Sigmoid colon (tissue), 4 donors: ENCODE results near the gene MMP17.

Experiments used
- EP300 ChIP-seq, 4 donors: sonication (generic); formaldehyde crosslinking; IDR thresholded peaks; one replicate each; pipeline ENCODE4 v1.6.1; 2017; ENCODE audit warnings: antibody characterized with exemption in 4 of 4
- POLR2A ChIP-seq, 2 donors: fragments of 450-650 bp; IDR thresholded peaks; one replicate each; pipeline ENCODE4 v1.6.1; 2016; ENCODE audit warnings: antibody characterized with exemption in 2 of 2, mild to moderate bottlenecking in 2 of 2, moderate library complexity in 2 of 2
- POLR2AphosphoS5 ChIP-seq, 4 donors: sonication (generic); formaldehyde crosslinking; IDR thresholded peaks; one replicate each; pipeline ENCODE4 v1.6.1; 2017; ENCODE audit warnings: antibody characterized with exemption in 4 of 4
- TF ChIP-seq, protein P1 (sequence below), 4 experiments: fragments of 450-650 bp in 3 of 4; fragments of 200-600 bp in 1 of 4; IDR thresholded peaks; one replicate each; pipeline ENCODE4 v1.5.1; 2016 to 2019; ENCODE audit warnings: antibody characterized with exemption in 4 of 4, mild to moderate bottlenecking in 3 of 4, moderate library complexity in 2 of 4

- TF ChIP-seq, protein P1, sequence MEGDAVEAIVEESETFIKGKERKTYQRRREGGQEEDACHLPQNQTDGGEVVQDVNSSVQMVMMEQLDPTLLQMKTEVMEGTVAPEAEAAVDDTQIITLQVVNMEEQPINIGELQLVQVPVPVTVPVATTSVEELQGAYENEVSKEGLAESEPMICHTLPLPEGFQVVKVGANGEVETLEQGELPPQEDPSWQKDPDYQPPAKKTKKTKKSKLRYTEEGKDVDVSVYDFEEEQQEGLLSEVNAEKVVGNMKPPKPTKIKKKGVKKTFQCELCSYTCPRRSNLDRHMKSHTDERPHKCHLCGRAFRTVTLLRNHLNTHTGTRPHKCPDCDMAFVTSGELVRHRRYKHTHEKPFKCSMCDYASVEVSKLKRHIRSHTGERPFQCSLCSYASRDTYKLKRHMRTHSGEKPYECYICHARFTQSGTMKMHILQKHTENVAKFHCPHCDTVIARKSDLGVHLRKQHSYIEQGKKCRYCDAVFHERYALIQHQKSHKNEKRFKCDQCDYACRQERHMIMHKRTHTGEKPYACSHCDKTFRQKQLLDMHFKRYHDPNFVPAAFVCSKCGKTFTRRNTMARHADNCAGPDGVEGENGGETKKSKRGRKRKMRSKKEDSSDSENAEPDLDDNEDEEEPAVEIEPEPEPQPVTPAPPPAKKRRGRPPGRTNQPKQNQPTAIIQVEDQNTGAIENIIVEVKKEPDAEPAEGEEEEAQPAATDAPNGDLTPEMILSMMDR (IDR thresholded peaks at IDR 0.05): no peak
- TF ChIP-seq POLR2A (IDR thresholded peaks at IDR 0.05) (no peak), EP300 (IDR thresholded peaks at IDR 0.05) (no peak), POLR2AphosphoS5 (IDR thresholded peaks at IDR 0.05) (no peak)
Measured at GRCh38 chr12:131799195-131799594, 29.0 kb upstream of the MMP17 start.
